Measurements from ENCODE around the gene TMA7.
A peak's percentile ranks its signal among the peaks of the same experiment; 100 is the strongest.
"Not testable (repeated sequence)": the region's sequence is repeated elsewhere in the genome, so short reads cannot be mapped to it uniquely, and the experiment has no call there.

The TMA7 gene

DNA sequence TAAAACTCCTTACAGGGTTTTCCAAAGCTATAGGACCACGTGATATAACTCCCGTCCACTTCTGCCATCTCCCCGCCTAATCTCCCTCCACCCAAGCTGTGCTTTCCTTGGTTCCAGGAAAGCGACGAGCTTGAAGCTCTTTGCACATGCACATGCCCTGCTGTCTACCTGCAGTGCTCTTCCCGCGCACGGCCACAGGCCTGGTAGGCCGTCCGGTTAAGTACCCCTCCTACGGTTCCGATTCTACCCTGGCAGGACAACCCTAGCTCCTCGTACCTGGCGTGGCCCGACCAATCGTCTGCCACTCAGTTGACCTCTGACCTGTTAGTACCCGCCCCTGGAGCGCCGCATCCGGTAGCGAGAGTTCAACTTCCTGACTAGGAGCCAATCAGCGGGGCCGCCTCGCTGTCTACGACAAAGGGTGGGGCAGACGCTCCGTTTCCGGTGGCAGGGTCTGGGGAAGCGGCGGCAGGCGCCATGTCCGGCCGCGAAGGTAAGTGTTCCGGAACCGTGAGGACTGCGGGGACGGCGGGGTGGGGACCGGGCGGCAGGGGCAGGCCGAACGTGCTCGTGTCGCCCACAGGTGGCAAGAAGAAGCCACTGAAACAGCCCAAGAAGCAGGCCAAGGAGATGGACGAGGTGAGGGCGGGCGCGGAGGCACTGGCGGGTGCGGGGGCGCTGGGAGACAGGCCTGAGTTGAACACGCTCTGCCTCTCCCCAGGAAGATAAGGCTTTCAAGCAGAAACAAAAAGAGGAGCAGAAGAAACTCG is at the start of gene TMA7, which contains the start of gene CCDC51:
TSS of gene TMA7 (plus strand) at position 438 of the 770 bp plus-strand sequence. CDS start at position 478, 40 bp downstream.
TSS of gene CCDC51 (minus strand) at position 300 of the 770 bp plus-strand sequence. CDS start 4,991 bp downstream, outside the sequence.
- DNase-seq (ENCODE audit: low read depth in 3 of 3) = peak; percentile 95 to 99 (median 99)

DNA sequence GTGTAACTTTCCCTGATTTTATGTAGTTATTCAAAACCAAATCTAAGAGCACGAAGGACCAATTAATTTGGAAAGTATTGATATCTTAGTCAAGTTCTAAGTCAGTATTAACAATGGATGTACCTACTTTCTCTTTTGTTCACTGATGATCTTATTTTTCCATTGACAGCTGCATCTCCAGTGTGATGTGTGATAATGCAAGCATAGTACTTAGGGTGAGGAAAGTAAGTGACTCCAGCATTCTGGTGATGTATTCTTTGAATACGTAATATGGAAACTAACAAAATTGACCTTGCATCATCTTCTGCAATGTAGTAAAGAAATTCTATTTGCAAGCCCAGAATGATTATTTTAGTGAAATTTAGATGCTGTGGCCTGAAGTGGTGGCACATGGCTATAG is 45.7 kb upstream of the TMA7 start:
- no peak for DNase-seq (ENCODE audit: low read depth in 3 of 3)

- DNase-seq (ENCODE audit: low read depth in 3 of 3) = no peak
Measured at GRCh38 chr3:48395714-48396113, 44.3 kb upstream of the TMA7 start.

- DNase-seq (ENCODE audit: low read depth in 3 of 3) = no peak
Measured at GRCh38 chr3:48397767-48398681, 42.0 kb upstream of the TMA7 start.

DNA sequence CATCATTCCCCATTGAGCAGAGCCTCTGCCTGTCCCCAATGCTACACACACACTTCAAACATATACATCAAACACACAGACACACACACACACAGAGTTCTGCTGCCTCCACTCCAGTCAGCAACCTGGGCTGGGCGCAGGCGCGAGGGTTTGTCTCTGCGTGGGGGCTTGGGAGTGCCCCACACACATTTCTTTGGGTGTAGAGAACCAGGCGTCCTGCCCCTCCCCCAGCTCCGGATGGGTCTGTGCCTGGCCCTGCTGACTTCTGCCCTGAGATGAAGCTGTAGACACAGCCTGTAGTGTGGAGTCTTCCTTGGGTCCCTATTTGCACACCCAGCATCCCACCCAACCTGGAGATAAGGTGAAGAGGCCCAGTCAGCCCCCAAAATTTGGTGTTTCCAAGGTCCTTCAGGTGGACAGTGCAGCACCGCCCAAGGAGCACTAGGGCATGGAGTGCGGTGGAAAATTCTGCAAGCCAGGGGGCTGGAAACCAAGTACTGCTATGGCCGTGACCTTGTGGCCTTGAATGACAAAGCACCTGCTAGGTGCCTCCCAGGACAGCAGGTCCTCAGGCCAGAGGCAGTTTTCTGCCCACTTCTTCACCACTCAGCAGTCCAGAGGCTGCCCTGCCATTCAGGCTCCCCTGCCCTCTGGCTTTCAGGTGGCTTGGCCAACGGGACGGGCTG is 41.2 kb upstream of the TMA7 start:
- no peak for DNase-seq (ENCODE audit: low read depth in 3 of 3)

- no peak for DNase-seq (ENCODE audit: low read depth in 3 of 3)
Measured at GRCh38 chr3:48399387-48400172, 40.5 kb upstream of the TMA7 start.

DNA sequence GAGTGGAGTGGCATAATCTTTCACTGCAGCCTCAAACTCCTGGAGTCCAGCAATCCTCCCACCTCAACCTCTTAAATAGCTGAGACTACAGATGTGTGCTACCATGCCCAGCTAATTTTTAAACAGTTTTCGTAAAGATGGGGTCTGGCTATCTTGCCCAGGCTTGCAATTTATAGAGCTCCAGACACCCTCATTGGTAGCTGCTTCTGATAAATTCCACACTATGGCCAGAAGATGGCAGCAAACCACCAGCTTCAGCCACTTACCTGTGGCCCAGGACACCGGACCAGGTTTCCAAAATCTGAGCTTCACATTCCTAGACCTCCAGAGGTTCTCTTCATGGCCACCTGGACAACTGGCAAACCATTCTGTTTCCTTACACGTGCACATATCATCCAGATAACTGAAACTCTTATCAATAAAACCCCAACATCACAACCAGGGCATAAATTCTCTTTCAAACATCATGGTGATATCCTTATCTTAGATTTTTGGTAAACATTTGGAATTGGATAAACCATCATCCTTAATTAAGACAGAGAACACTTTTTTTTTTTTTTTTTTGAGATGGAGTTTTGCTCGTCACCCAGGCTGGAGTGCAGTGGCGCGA is 39.1 kb upstream of the TMA7 start:
- peak; percentile 21 to 47 (median 47) for DNase-seq (ENCODE audit: low read depth in 3 of 3)

DNA sequence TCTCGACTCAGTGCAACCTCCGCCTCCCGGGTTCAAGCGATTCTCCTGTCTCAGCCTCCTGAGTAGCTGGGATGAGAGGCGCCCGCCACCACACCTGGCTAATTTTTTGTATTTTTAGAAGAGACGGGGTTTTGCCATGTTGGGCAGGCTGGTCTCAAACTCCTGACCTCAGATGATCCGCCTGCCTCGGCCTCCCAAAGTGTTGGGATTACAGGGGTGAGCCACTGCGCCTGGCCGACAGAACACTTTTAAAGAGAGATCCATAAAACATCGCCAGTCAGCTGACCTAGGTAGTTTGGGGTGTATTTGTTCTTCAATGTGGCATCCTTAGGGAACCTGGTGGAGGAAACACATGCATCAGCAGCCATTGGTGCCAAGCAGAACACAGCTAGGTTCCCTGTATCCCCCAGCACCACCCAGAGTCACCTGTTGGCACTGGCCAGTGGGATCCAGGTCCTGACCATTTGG is 38.6 kb upstream of the TMA7 start:
- DNase-seq (ENCODE audit: low read depth in 3 of 3) = not testable (repeated sequence)

DNA sequence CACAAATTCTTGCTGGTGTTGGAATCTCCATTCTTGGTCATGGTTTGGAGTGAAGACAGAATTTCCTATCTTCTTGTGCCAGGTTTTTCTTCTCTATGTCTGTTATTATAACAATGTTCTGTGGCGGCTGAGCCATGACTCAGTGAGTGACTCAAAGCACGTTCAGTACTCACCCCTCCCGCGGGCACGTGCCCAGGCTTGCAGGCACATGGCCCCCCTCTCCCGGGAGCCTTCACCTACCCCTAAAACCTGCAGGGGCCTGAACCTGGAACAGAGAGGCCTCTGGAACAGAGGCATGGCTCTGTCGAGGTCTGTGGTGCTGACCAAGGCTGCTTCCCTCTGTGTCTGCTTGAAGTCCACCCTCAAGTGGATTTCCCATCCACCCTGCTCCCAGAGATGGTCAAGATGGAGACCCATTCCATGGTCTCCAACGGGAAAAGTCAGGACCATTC is 37.8 kb upstream of the TMA7 start:
- DNase-seq (ENCODE audit: low read depth in 3 of 3) = no peak

GRCh38 chr3:48402907-48403306 is 37.1 kb upstream of the TMA7 start:
- DNase-seq (ENCODE audit: low read depth in 3 of 3) = no peak

- DNase-seq (ENCODE audit: low read depth in 3 of 3) = no peak
Measured at GRCh38 chr3:48403533-48404439, 36.3 kb upstream of the TMA7 start.

DNA sequence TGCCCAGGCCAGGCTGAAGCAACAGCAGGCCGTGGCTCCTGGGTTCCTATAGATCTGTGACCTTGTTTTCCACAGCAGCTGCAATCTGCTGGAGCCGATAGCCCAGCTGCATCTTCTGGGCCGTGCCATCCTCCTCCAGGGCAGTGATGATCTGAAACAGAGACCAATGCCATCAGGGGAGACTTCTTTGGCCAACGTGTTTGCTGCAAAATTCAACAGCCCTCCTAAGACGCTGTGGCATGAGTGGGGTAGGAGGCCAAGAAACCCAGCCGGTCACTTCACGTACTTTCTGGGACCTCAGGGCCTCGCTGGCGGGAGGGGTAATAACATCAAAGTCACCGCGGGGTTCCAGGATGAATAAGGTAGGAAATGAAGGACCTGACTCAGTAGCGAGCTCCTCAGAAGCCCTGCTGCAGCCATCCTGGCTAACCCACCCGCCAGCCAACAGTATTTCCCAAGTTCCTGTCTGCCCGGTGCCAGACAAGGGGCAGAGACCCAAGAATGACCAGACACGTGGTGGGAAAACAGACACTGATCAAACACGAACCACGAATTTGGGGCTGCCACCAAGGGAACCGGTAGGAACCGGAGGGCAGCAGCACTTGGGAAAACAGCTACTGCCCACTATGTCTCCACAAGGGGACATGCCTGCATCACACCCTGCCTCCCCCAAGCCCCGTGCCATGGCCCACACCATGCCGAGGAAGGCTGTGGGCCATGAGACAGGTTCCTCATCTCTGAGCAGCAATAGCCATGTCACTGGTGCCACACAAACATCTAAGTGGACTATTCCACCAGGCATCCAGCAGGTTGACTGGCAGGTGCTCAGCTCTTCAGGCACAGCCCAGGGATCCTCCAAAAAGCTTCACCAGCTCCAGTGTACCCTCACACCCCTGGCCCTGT is 35.4 kb upstream of the TMA7 start:
- DNase-seq (ENCODE audit: low read depth in 3 of 3) = no peak

- DNase-seq (ENCODE audit: low read depth in 3 of 3) = no peak
Measured at GRCh38 chr3:48405343-48405881, 34.6 kb upstream of the TMA7 start.

- no peak for DNase-seq (ENCODE audit: low read depth in 3 of 3)
Measured at GRCh38 chr3:48405971-48406370, 34.1 kb upstream of the TMA7 start.

GRCh38 chr3:48406443-48407431 is 33.3 kb upstream of the TMA7 start:
- DNase-seq (ENCODE audit: low read depth in 3 of 3) = no peak

- DNase-seq (ENCODE audit: low read depth in 3 of 3) = no peak
Measured at GRCh38 chr3:48407542-48408099, 32.4 kb upstream of the TMA7 start.

Measured in stimulated activated CD4-positive, alpha-beta T cell treated with anti-CD3 and anti-CD28 coated beads, TNF-alpha, amount 100 ng/mL, for 24 hours (primary cell).